Neutrophil (primary cell): ENCODE measurements around the gene XG.
"Not testable (repeated sequence)": the region's sequence is repeated elsewhere in the genome, so short reads cannot be mapped to it uniquely, and the experiment has no call there.

Experiments used
- H3K27ac ChIP-seq: fragments of 200-600 bp; sonication (generic); 2 replicates; pipeline ENCODE4 v1.5.1; 2016; ENCODE audit warnings: mild to moderate bottlenecking, moderate library complexity
- H3K27me3 ChIP-seq: fragments of 200-600 bp; sonication (generic); 2 replicates; pipeline ENCODE4 v1.6.0; 2016; ENCODE audit warnings: mild to moderate bottlenecking
- H3K36me3 ChIP-seq: fragments of 200-600 bp; sonication (generic); 2 replicates; pipeline ENCODE4 v1.5.1; 2017
- H3K4me1 ChIP-seq, 2 experiments: fragments of 200-600 bp in 1 of 2; sonication (generic) in 1 of 2; 1 replicate in 1 of 2; 2 replicates in 1 of 2; pipeline versions ENCODE4 v1.5.1 to v1.6.1; 2013 to 2016; ENCODE audit warnings: low read depth in 1 of 2, low read length in 1 of 2, mild to moderate bottlenecking in 1 of 2, moderate library complexity in 1 of 2; ENCODE audit not compliant: control insufficient read depth in 1 of 2, insufficient read depth in 1 of 2
- H3K4me3 ChIP-seq, 2 experiments: fragments of 200-600 bp in 1 of 2; sonication (generic) in 1 of 2; 1 replicate in 1 of 2; 2 replicates in 1 of 2; pipeline ENCODE4 v1.5.1; 2013 to 2016; ENCODE audit warnings: low read depth in 1 of 2, low read length in 1 of 2, mild to moderate bottlenecking in 1 of 2, moderate library complexity in 1 of 2
- H3K9me3 ChIP-seq: fragments of 200-600 bp; sonication (generic); 2 replicates; pipeline ENCODE4 v1.5.1; 2016
- CTCF ChIP-seq: fragments of 200-600 bp; sonication (generic); IDR thresholded peaks from 2 replicates; pipeline ENCODE4 v1.5.1; 2016; ENCODE audit warnings: antibody characterized with exemption

The XG gene

DNA sequence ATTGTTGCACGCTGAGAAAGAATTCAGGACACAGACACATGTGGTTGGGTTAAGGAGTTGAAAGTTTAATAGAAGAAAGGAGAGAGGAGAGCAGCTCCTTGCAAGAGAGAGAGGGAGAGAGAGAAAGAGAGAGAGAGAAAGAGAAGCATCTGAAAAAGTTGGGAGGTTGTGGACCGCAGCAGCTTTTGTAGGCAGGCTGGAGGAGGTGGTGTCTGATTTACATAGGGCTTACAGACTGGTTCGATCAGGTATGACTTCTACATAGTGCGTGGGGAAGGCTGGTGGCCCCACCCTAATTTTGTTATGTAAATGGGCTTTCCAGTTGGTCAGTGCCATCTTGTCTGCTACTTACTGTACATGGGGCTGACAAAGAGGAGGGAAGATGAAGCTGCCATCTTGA, 49.4 kb downstream of the XG start:
- no peak overlapping the region for H3K4me3 ChIP-seq
- no peaks in the 10 kb centered on the region for H3K36me3 ChIP-seq
- H3K4me1 ChIP-seq: no peaks in the 10 kb centered on the region
- no peak overlapping the region for H3K27ac ChIP-seq
- TF ChIP-seq CTCF: no peak
- no peaks in the 10 kb centered on the region for H3K27me3 ChIP-seq
- H3K9me3 ChIP-seq: no peaks in the 10 kb centered on the region

- H3K9me3 ChIP-seq, H3K27ac ChIP-seq, H3K36me3 ChIP-seq, H3K4me1 ChIP-seq, H3K27me3 ChIP-seq, H3K4me3 ChIP-seq: not testable (repeated sequence)
These were observed 50.7 kb downstream of the XG start for GRCh38 chrX:2802376-2803090.

DNA sequence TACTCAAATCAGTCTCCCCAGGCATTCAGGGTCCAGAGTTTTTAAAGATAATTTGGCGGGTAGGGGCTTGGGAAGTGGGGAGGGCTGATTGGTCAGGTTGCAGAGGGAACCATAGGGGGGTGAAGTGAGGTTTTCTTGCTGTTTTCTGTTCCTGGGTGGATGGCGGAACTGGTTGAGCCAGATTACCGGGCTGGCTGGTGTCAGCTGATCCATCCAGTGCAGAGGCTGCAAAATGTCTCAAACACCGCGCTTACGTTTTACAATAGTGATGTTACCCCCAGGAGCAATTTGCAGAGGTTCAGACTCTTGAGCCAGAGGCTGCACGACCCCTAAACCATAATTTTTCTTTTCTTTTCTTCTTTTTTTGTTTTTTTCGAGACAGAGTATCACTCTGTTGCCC, 51.6 kb downstream of the XG start:
- H3K27ac ChIP-seq, H3K9me3 ChIP-seq, H3K36me3 ChIP-seq, H3K4me1 ChIP-seq, H3K4me3 ChIP-seq, H3K27me3 ChIP-seq: not testable (repeated sequence)

DNA sequence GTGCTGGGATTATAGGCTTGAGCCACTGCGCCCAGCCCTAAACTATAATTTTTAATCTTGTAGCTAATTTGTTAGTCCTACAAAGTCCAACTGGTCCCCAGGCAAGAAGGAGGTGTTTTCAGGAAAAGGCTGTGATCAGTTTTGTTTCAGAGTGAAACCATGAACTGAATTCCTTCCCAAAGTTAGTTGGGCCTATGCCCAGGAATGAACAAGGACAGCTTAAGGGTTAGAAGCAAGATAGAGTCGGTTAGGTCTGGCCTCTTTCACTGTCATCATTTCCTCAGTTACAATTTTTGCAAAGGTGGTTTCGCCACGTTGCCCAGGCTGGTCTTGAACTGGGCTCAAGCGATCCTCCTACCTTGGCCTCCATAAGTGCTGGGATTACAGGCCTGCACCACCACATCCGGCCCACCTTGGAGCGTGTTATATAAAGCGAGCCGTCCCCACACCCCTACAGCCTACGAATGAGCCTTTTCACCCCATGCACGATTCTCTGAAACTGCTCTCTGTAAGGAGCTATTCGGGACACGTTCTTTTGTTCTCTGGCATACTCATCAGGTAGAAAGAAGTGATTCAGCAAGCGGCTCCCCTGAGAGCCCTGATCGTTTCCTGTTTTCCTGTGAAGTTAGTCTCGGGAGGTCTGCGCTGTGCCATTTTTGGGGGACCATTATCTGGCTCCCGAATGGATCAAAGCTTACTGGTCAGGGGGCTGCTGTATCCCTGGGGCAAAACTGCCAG, 52.4 kb downstream of the XG start:
- not testable (repeated sequence) for H3K27me3 ChIP-seq, H3K9me3 ChIP-seq, H3K4me3 ChIP-seq, H3K36me3 ChIP-seq, H3K4me1 ChIP-seq, H3K27ac ChIP-seq

- not testable (repeated sequence) for H3K27ac ChIP-seq, H3K27me3 ChIP-seq, H3K9me3 ChIP-seq, H3K36me3 ChIP-seq, H3K4me1 ChIP-seq, H3K4me3 ChIP-seq
These were observed 53.0 kb downstream of the XG start for GRCh38 chrX:2804858-2805257.

DNA sequence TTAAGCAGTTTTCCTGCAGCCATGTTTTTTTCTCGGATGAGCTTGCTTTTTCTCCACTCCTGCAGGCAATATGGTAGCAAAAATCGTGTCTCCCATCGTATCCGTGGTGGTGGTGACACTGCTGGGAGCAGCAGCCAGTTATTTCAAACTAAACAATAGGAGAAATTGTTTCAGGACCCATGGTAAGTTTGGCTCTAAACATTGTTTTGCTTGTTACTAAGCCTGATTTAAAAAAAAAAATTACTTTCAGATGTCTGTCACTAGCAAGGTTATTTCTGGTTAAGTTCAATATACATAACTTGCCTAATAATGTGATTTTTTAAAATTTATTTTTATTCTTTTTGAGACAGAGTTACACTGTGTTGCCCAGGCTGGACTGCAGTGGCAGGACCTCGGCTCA, 59.4 kb downstream of the XG start:
- no peaks in the 10 kb centered on the region for H3K4me1 ChIP-seq
- no peak overlapping the region for H3K4me3 ChIP-seq
- H3K36me3 ChIP-seq: no peaks in the 10 kb centered on the region
- no peaks in the 10 kb centered on the region for H3K27me3 ChIP-seq
- no peak for TF ChIP-seq CTCF
- H3K9me3 ChIP-seq: no peaks in the 10 kb centered on the region
- no peak overlapping the region for H3K27ac ChIP-seq

GRCh38 chrX:2812161-2812907, 60.5 kb downstream of the XG start:
- H3K27me3 ChIP-seq, H3K4me1 ChIP-seq, H3K4me3 ChIP-seq, H3K27ac ChIP-seq, H3K9me3 ChIP-seq, H3K36me3 ChIP-seq: not testable (repeated sequence)

GRCh38 chrX:2817036-2817435, 65.2 kb downstream of the XG start:
- Histone ChIP-seq H3K27ac (no peak overlapping the region), H3K9me3 (no peaks in the 10 kb centered on the region), H3K27me3 (no peaks in the 10 kb centered on the region), H3K4me3 (no peak overlapping the region), H3K4me1 (no peaks in the 10 kb centered on the region), H3K36me3 (no peaks in the 10 kb centered on the region)
- no peak for TF ChIP-seq CTCF
